Transverse colon (tissue), 4 donors: ENCODE results near the gene IL1A. TPM values are rescaled to one million over a fixed set of nuclear protein-coding genes. Genes with fewer than 3 reads are reported as not detected.

ENCODE experiments used
- DNase-seq: peaks from one replicate; pipeline ENCODE4 v3.0.0-alpha.2; 2019
- H3K27ac ChIP-seq, 4 donors: fragments of 200-600 bp; sonication (generic); 2 replicates each; pipeline ENCODE4 v1.5.1; 2016 to 2018; ENCODE audit warnings: inconsistent platforms in 4 of 4
- H3K27me3 ChIP-seq: fragments of 200-600 bp; sonication (generic); 2 replicates; pipeline ENCODE4 v1.5.1; 2017; ENCODE audit warnings: inconsistent platforms
- H3K36me3 ChIP-seq, 4 donors: fragments of 200-600 bp; sonication (generic); 2 replicates each; pipeline ENCODE4 v1.5.1; 2017 to 2019; ENCODE audit warnings: inconsistent platforms in 4 of 4
- H3K4me1 ChIP-seq, 4 donors: fragments of 200-600 bp; sonication (generic); 2 replicates each; pipeline ENCODE4 v1.5.1; 2017 to 2020; ENCODE audit warnings: inconsistent platforms in 4 of 4
- H3K4me3 ChIP-seq, 4 donors: fragments of 200-600 bp; sonication (generic); 1 replicate in 1 of 4; 2 replicates in 3 of 4; pipeline versions ENCODE4 v1.5.1 to v1.6.1; 2017 to 2019; ENCODE audit warnings: inconsistent platforms in 4 of 4
- H3K9me3 ChIP-seq, 2 donors: fragments of 200-600 bp; sonication (generic); 2 replicates each; pipeline ENCODE4 v1.5.1; 2017 to 2019; ENCODE audit warnings: inconsistent platforms in 2 of 2
- CTCF ChIP-seq, 5 experiments: fragments of 200-600 bp in 3 of 5; fragments of 450-650 bp in 2 of 5; sonication (generic) in 3 of 5; IDR thresholded peaks; 1 replicate in 2 of 5; 2 replicates in 3 of 5; pipeline ENCODE4 v1.5.1; 2016 to 2017; ENCODE audit warnings: antibody characterized with exemption in 5 of 5, inconsistent platforms in 3 of 5, mild to moderate bottlenecking in 2 of 5, moderate library complexity in 1 of 5
- EP300 ChIP-seq: sonication (generic); formaldehyde crosslinking; IDR thresholded peaks from one replicate; pipeline ENCODE4 v1.6.1; 2017; ENCODE audit warnings: antibody characterized with exemption, low read depth
- POLR2A ChIP-seq: fragments of 450-650 bp; IDR thresholded peaks from one replicate; pipeline ENCODE4 v1.6.1; 2016; ENCODE audit warnings: antibody characterized with exemption, mild to moderate bottlenecking, moderate library complexity
- POLR2AphosphoS5 ChIP-seq, 3 donors: sonication (generic); formaldehyde crosslinking; IDR thresholded peaks; one replicate each; pipeline ENCODE4 v1.6.1; 2016; ENCODE audit warnings: antibody characterized with exemption in 3 of 3
- WGBS, 2 donors: methylation state at CpG; one replicate each; pipeline ENCODE4 v1.1.5; 2018; ENCODE audit warnings: low coverage in 1 of 2; 5-methylcytosine and 5-hydroxymethylcytosine counted together
- in situ Hi-C, 4 donors: fragments of 200-750 bp; cut with MboI; loops; one replicate each; pipeline versions ENCODE4 v1.15.0 to v1.15.1; 2017; ENCODE audit warnings: low sequenced_read_pairs in 3 of 4, low pct_ligation_motif_present in 1 of 4, low pct_unique_long_range_greater_than_20kb in 1 of 4
- intact Hi-C: fragments of 100-400 bp; cut with DNase I; formaldehyde crosslinking; loops from one replicate; pipeline ENCODE4 v1.15.1; 2023; ENCODE audit warnings: low total_unique reads
- total RNA-seq, 4 donors: library from RNA; depleted of rRNA; stranded (reverse); fragments of >200 nt; gene quantifications; one replicate each; pipeline ENCODE4 v1.1.0, GENCODE V29; 2016

The IL1A gene
- total RNA-seq, 4 donors from 2014 or later = not detected

GRCh38 chr2:112829101-112829960 lies 45.0 kb upstream of the IL1A start:
- DNase-seq = no peak
- in situ Hi-C loops (no loop called here), intact Hi-C loops (no loop called here)
- Histone ChIP-seq H3K9me3 (no peaks in the 10 kb centered on the region), H3K27me3 (no peaks in the 10 kb centered on the region), H3K4me1 (peaks cover 0 to 11% (median 5%) of the 10 kb centered on the region in 4 donors), H3K4me3 (no peak overlapping the region), H3K27ac (no peak overlapping the region), H3K36me3 (no peaks in the 10 kb centered on the region)
- no peak for TF ChIP-seq EP300
- no peak for TF ChIP-seq CTCF (IDR thresholded peaks at IDR 0.05)
- no peak for TF ChIP-seq POLR2A
- no peak for TF ChIP-seq POLR2AphosphoS5 (IDR thresholded peaks at IDR 0.05)
- 74 to 88% methylated on average over 3 to 5 of the region's 5 CpGs for WGBS, 2 donors

DNA sequence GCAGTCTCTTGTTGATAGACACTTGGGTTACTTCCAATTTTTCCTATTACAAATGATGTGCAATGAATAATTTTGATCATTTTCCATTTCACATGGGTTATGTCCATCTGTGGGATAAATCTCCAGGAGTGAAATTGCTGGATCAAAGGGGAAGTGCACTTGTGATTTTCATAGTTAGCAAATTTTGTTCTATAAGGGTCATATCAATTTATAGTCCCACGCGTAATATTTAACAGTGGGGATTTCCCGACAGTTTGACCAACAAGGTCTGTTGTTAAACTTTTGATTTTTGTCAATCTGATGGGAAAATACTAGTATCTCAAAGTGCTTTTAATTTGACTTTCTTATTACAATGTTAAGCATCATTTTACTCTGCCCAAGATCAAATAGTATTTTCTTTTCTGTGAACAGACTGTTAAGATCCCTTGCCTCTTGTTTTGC lies 44.0 kb upstream of the IL1A start:
- Histone ChIP-seq H3K36me3 (no peaks in the 10 kb centered on the region), H3K4me3 (no peak overlapping the region), H3K4me1 (peaks cover 0 to under 1% (median under 1%) of the 10 kb centered on the region in 4 donors), H3K27ac (no peak overlapping the region), H3K9me3 (no peaks in the 10 kb centered on the region), H3K27me3 (no peaks in the 10 kb centered on the region)
- TF ChIP-seq CTCF (IDR thresholded peaks at IDR 0.05) = no peak
- no peak for DNase-seq
- in situ Hi-C loops (no loop called here), intact Hi-C loops (no loop called here)
- WGBS, 2 donors = 78 to 81% methylated on average over 3 of the region's 3 CpGs

DNA sequence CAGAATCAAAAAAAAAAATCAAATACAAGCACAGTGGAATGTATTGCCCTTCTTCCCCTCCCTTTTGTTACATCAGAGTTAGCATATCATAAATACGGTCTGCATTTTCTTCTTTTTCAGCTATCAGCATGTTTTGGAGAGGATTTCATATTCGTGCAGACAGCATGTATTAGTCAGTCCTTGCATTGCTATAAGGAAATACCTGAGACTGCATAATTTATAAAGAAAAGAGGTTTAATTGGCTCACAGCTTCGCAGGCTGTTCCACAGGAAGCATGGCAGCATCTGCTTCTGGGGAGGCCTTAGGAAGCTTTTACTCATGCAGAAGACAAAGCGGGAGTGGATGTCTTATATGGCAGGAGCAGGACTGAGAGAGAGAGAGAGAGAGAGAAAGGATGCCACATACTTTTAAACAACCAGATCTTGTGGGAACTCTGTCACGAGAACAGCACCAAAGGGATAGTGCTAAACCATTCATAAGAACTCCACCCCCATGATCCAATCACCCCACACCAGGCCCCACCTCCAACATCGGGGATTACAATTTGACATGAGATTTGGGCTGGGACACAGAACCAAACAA lies 43.4 kb upstream of the IL1A start:
- no peaks in the 10 kb centered on the region for H3K27me3 ChIP-seq
- no peak for DNase-seq
- H3K4me3 ChIP-seq = no peak overlapping the region
- intact Hi-C loops = no loop called here
- H3K27ac ChIP-seq = no peak overlapping the region
- in situ Hi-C loops = no loop called here
- no peaks in the 10 kb centered on the region for H3K9me3 ChIP-seq
- no peaks in the 10 kb centered on the region for H3K4me1 ChIP-seq
- TF ChIP-seq EP300 = no peak
- no peak for TF ChIP-seq POLR2AphosphoS5 (IDR thresholded peaks at IDR 0.05)
- no peak for TF ChIP-seq POLR2A
- no peak for TF ChIP-seq CTCF (IDR thresholded peaks at IDR 0.05)
- WGBS, 2 donors = 87 to 90% methylated on average over 5 to 6 of the region's 6 CpGs
- no peaks in the 10 kb centered on the region for H3K36me3 ChIP-seq

DNA sequence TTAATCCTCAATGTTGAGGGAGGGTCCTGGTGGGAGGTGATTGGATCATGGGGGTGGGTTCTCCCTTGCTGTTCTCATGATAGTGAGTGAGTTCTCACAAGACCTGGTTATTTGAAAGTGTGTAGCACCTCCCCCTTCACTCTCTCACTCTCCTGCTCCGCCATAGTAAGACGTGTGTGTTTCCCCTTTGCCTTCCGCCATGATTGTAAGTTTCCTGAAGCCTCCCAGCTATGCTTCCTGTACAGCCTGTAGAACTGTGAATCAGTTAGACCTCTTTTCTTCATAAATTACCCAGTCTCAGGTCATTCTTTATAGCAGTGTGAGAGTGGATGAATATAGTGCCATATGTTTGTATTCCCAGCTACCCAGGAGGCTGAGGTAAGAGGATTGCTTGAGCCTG lies 42.7 kb upstream of the IL1A start:
- in situ Hi-C loops (no loop called here), intact Hi-C loops (no loop called here)
- no peaks in the 10 kb centered on the region for H3K9me3 ChIP-seq
- H3K36me3 ChIP-seq = no peaks in the 10 kb centered on the region
- 67 to 95% methylated on average over 3 of the region's 3 CpGs for WGBS, 2 donors
- no peaks in the 10 kb centered on the region for H3K27me3 ChIP-seq
- TF ChIP-seq POLR2A (no peak), EP300 (no peak), POLR2AphosphoS5 (IDR thresholded peaks at IDR 0.05) (no peak), CTCF (IDR thresholded peaks at IDR 0.05) (no peak)
- DNase-seq = no peak
- H3K4me1 ChIP-seq = no peaks in the 10 kb centered on the region
- no peak overlapping the region for H3K4me3 ChIP-seq
- H3K27ac ChIP-seq = no peak overlapping the region
